Measurements from ENCODE around the gene NAA80. TPM values are rescaled to one million over a fixed set of nuclear protein-coding genes. Genes with fewer than 3 reads are reported as not detected.

The NAA80 gene
- total and polyA plus RNA-seq, 2 of the 8 experiments (the other 6 are each of a cell fraction or from before 2014, with no cell fraction given), result 11.3 to 16.7 TPM

DNA sequence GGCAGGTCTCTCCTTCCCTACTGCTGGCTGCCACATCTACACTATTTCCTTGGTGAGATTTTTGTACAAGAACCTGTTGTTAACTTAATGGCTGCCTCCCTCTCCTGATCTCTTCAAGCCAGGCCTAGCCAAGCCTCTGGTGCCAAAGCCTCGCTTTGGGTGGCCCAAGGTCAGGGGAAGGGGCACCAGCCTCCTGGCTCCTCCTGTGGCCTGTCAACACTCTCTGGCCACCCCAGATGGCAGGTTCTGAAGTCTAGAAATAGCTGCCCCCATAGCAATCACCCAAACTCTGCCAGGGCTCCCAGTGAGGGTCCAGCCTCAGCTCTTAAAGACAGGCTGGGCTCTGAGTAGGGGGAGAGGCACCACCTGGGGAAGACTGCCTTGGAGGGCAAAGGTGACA, 11.9 kb downstream of the NAA80 start (continued):
- TF ChIP-seq EZH2 (IDR thresholded peaks at IDR 0.05; ENCODE audit: low read depth, low read length, severe bottlenecking), result no peak
- TF ChIP-seq RNF2 (IDR thresholded peaks at IDR 0.05; ENCODE audit: borderline replicate concordance, low read depth, low read length, missing control alignments, poor library complexity, severe bottlenecking), result no peak
- no peak for TF ChIP-seq GTF2F1 (IDR thresholded peaks at IDR 0.05; ENCODE audit: borderline replicate concordance, low read depth, low read length)
- TF ChIP-seq CEBPB (IDR thresholded peaks at IDR 0.05; ENCODE audit: low read depth, low read length), result no peak
- TF ChIP-seq TEAD4 (IDR thresholded peaks at IDR 0.05; ENCODE audit: low read depth, low read length), result no peak
- TF ChIP-seq CHD1 (IDR thresholded peaks at IDR 0.05; ENCODE audit: low read depth, low read length), result no peak
- no peak for TF ChIP-seq RFX5 (IDR thresholded peaks at IDR 0.05; ENCODE audit: borderline replicate concordance, low read depth, low read length)

Data from H1 (cell line).